ENCODE measurements around the gene TMEM45A. TPM values are rescaled to one million over a fixed set of nuclear protein-coding genes. Genes with fewer than 3 reads are reported as not detected.

The TMEM45A gene
- total RNA-seq, 1 experiment from 2014 or later: 0.73 TPM

- CTCF ChIA-PET: no interaction called here
- Mint-ChIP-seq H3K36me3 (ENCODE audit: insufficient read depth, unreplicated experiment) (no peaks in the 10 kb centered on the region), H3K4me1 (ENCODE audit: low read depth, unreplicated experiment) (no peaks in the 10 kb centered on the region), H3K27me3 (ENCODE audit: unreplicated experiment) (no peaks in the 10 kb centered on the region), H3K9me3 (ENCODE audit: low read depth, unreplicated experiment) (no peaks in the 10 kb centered on the region), H3K4me3 (ENCODE audit: low read depth, unreplicated experiment) (no peak overlapping the region), H3K27ac (ENCODE audit: unreplicated experiment) (no peak overlapping the region)
- DNase-seq: no peak
- intact Hi-C loops (cut with micrococcal nuclease; ENCODE audit: unreplicated experiment): no loop called here
- no TSS peak for BruUV-seq (replicated peaks)
- no peak for TF ChIP-seq CTCF (IDR thresholded peaks at IDR 0.05; ENCODE audit: unreplicated experiment)
Observed at GRCh38 chr3:100483529-100483928, 8.9 kb upstream of the TMEM45A start.

GRCh38 chr3:100486808-100487207, 5.6 kb upstream of the TMEM45A start:
- no peaks in the 10 kb centered on the region for H3K36me3 Mint-ChIP-seq (ENCODE audit: insufficient read depth, unreplicated experiment)
- DNase-seq: no peak
- no peak for TF ChIP-seq CTCF (IDR thresholded peaks at IDR 0.05; ENCODE audit: unreplicated experiment)
- CTCF ChIA-PET: no interaction called here
- no peak overlapping the region for H3K4me3 Mint-ChIP-seq (ENCODE audit: low read depth, unreplicated experiment)
- no peaks in the 10 kb centered on the region for H3K4me1 Mint-ChIP-seq (ENCODE audit: low read depth, unreplicated experiment)
- peaks cover 12% of the 10 kb centered on the region for H3K27me3 Mint-ChIP-seq (ENCODE audit: unreplicated experiment)
- BruUV-seq (replicated peaks): no TSS peak
- intact Hi-C loops (cut with micrococcal nuclease; ENCODE audit: unreplicated experiment): no loop called here
- no peak overlapping the region for H3K27ac Mint-ChIP-seq (ENCODE audit: unreplicated experiment)
- no peaks in the 10 kb centered on the region for H3K9me3 Mint-ChIP-seq (ENCODE audit: low read depth, unreplicated experiment)

GRCh38 chr3:100489118-100489517, 3.3 kb upstream of the TMEM45A start:
- CTCF ChIA-PET: no interaction called here
- Mint-ChIP-seq H3K36me3 (ENCODE audit: insufficient read depth, unreplicated experiment) (peaks cover 13% of the 10 kb centered on the region), H3K27ac (ENCODE audit: unreplicated experiment) (no peak overlapping the region), H3K4me1 (ENCODE audit: low read depth, unreplicated experiment) (no peaks in the 10 kb centered on the region), H3K27me3 (ENCODE audit: unreplicated experiment) (peaks cover 12% of the 10 kb centered on the region), H3K9me3 (ENCODE audit: low read depth, unreplicated experiment) (no peaks in the 10 kb centered on the region), H3K4me3 (ENCODE audit: low read depth, unreplicated experiment) (no peak overlapping the region)
- DNase-seq: no peak
- no peak for TF ChIP-seq CTCF (IDR thresholded peaks at IDR 0.05; ENCODE audit: unreplicated experiment)
- BruUV-seq (replicated peaks): no TSS peak
- intact Hi-C loops (cut with micrococcal nuclease; ENCODE audit: unreplicated experiment): no loop called here

- H3K27me3 Mint-ChIP-seq (ENCODE audit: unreplicated experiment): no peaks in the 10 kb centered on the region
- no peak for TF ChIP-seq CTCF (IDR thresholded peaks at IDR 0.05; ENCODE audit: unreplicated experiment)
- no peaks in the 10 kb centered on the region for H3K9me3 Mint-ChIP-seq (ENCODE audit: low read depth, unreplicated experiment)
- H3K36me3 Mint-ChIP-seq (ENCODE audit: insufficient read depth, unreplicated experiment): peaks cover 13% of the 10 kb centered on the region
- CTCF ChIA-PET: no interaction called here
- BruUV-seq (replicated peaks): no TSS peak
- no peak overlapping the region for H3K4me3 Mint-ChIP-seq (ENCODE audit: low read depth, unreplicated experiment)
- DNase-seq: no peak
- H3K27ac Mint-ChIP-seq (ENCODE audit: unreplicated experiment): no peak overlapping the region
- peaks cover 15% of the 10 kb centered on the region for H3K4me1 Mint-ChIP-seq (ENCODE audit: low read depth, unreplicated experiment)
- intact Hi-C loops (cut with micrococcal nuclease; ENCODE audit: unreplicated experiment): no loop called here
Observed at GRCh38 chr3:100496711-100497261, 4.4 kb downstream of the TMEM45A start.

All from Calu3 (cell line).